ENCODE results near the gene LRRTM4. TPM values are rescaled to one million over a fixed set of nuclear protein-coding genes. Genes with fewer than 3 reads are reported as not detected.
A peak's percentile ranks its signal among the peaks of the same experiment; 100 is the strongest.

LRRTM4 gene
- total and polyA plus RNA-seq, 10 of the 15 experiments (the other 5 are each of a cell fraction or from before 2014, with no cell fraction given), result 0.01 to 1.0 TPM; not detected in 8

GRCh38 chr2:77017355-77017745 lies 504.8 kb downstream of the LRRTM4 start:
- TF ChIP-seq ZZZ3 (IDR thresholded peaks at IDR 0.05; ENCODE audit: control insufficient read depth, insufficient read length, low read depth) (no peak), SMC3 (IDR thresholded peaks at IDR 0.05; ENCODE audit: borderline replicate concordance, low read length) (no peak), MTA3 (IDR thresholded peaks at IDR 0.05; ENCODE audit: borderline replicate concordance, low read length) (no peak), PRDM15 (CRISPR knock-in tag; IDR thresholded peaks at IDR 0.05) (no peak), SUZ12 (IDR thresholded peaks at IDR 0.05; ENCODE audit: unreplicated experiment) (no peak), ZSCAN29 (IDR thresholded peaks at IDR 0.05) (no peak), ZBTB33 (IDR thresholded peaks at IDR 0.05) (no peak), SIN3A (IDR thresholded peaks at IDR 0.05; ENCODE audit: low read depth, low read length) (no peak), E2F4 (IDR thresholded peaks at IDR 0.05; ENCODE audit: low read depth, low read length) (no peak), ELK1 (IDR thresholded peaks at IDR 0.05; ENCODE audit: low read depth, low read length) (no peak), SRF (IDR thresholded peaks at IDR 0.05; ENCODE audit: low read depth in 2 of 2, low read length in 2 of 2) (no peak), SUPT20H (IDR thresholded peaks at IDR 0.05; ENCODE audit: borderline replicate concordance, control insufficient read depth, low read depth, low read length) (no peak), MTA2 (IDR thresholded peaks at IDR 0.05; ENCODE audit: low read depth) (no peak), SREBF2 (IDR thresholded peaks at IDR 0.05; ENCODE audit: low read length) (no peak)
- ATAC-seq, result 0 out of 3 replicates have a peak, but pooled peaks have one; percentile 24
- Histone ChIP-seq H3K4me2 (ENCODE audit: control insufficient read depth, insufficient read depth) (no peak overlapping the region), H3K4me3 (no peak overlapping the region), H3K27ac (ENCODE audit: control insufficient read depth, insufficient read depth) (no peak overlapping the region), H3K9me3 (replicated peaks; ENCODE audit: control insufficient read depth, insufficient read depth, low read length) (no peaks in the 10 kb centered on the region), H2AFZ (ENCODE audit: control insufficient read depth, low read depth, low read length) (no peak overlapping the region), H3K79me2 (ENCODE audit: control insufficient read depth, insufficient read depth, low read length) (no peaks in the 10 kb centered on the region), H3K36me3 (ENCODE audit: control insufficient read depth in 2 of 2, insufficient read depth in 2 of 2, low read length in 1 of 2) (no peaks in the 10 kb centered on the region), H3K4me1 (ENCODE audit: control insufficient read depth, insufficient read depth, low read length) (no peaks in the 10 kb centered on the region), H4K20me1 (ENCODE audit: control insufficient read depth, insufficient read depth) (no peaks in the 10 kb centered on the region), H3K9ac (ENCODE audit: control insufficient read depth, insufficient read depth, low read length) (no peak overlapping the region), H3K27me3 (replicated peaks in 1 of 2; ENCODE audit: control insufficient read depth in 2 of 2, insufficient read depth in 2 of 2, low read length in 1 of 2) (no peaks in the 10 kb centered on the region)
- RAD21 ChIA-PET (ENCODE audit: unreplicated experiment), result no interaction called here
- 18% methylated on average over 3 of the region's 3 CpGs for WGBS (ENCODE audit: insufficient coverage, insufficient replicate concordance, low lambda C conversion rate, missing lambda C conversion rate)
- no peak for DNase-seq (ENCODE audit: low read depth, low spot score)
- CTCF ChIA-PET, result interaction anchor here (0.5 kb wide), 1 partner anchor 10 kb away, joined by 3 read pairs; no protein-coding TSS in a partner anchor
- intact Hi-C loops (cut with micrococcal nuclease; ENCODE audit: unreplicated experiment) (no loop called here), in situ Hi-C loops (cut with MboI) (no loop called here)
- FAIRE-seq, result no peak
- no TSS peak for BruUV-seq (replicated peaks)
- POLR2A ChIA-PET, result no interaction called here
- SMC1A ChIA-PET (ENCODE audit: uncharacterized antibody, unreplicated experiment), result interaction anchor here (0.9 to 1.1 kb wide), 2 partner anchors 9 to 16 kb away, joined by 3 read pairs; no protein-coding TSS in a partner anchor

Data from GM12878 (cell line).